ENCODE measurements around the gene TOP1.

TOP1 gene

GRCh38 chr20:41148942-41149341 lies 120.3 kb downstream of the TOP1 start:
- DNase-seq = no peak

DNA sequence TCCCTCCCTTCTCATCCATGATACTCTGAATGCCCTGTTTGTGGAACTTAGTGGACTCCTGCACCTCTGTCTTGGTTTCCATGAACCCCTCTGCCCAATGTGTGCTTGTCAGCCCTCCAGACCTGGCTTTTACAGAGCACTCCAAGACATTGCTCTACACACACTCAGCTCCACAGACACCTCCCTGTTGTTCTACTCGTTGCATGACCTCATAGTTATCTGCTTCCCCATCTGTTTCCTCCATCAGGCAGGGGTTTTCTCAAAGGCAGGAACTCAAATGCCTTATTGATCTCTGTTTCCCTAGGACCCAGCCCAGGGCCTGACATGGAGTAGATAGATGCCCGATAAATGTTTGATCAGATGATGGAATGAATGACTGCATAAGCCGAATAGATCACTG lies 122.0 kb downstream of the TOP1 start:
- DNase-seq = peak; percentile 41

DNA sequence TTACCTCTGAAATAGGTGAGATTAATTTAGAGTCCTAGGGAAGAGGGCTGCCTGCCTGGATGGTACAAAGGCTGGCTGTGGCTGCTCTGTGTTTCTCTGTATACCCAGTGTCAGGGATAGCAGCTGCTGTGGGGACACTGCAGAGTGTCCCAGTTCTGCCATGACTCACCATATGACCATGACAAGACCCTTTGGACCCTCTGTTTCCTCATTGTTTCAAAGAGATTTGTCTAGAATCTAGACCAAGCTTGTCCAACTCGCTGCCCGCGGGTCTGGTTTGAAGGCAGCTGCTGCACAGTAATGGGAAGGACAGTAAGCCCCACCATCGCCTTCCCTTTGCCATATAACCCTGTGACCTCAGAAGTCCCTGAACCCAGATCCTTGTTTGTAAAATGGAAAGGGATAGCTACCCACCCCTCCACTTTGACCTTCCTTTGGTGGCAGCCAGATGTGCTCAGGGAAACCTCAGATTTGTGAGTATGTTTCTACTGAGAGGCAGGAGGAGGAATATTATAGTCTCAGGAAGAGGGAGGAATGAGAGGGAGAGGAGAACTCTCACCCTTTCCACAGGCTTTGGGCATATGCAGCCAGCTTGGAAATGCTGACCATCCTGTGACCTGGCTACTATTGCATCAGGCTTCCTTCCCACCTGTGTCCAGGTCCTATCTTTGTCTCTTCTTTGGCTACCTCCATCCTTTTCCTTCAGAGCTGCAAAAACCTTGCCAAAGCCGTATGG lies 122.7 kb downstream of the TOP1 start:
- DNase-seq = peak; percentile 30

DNA sequence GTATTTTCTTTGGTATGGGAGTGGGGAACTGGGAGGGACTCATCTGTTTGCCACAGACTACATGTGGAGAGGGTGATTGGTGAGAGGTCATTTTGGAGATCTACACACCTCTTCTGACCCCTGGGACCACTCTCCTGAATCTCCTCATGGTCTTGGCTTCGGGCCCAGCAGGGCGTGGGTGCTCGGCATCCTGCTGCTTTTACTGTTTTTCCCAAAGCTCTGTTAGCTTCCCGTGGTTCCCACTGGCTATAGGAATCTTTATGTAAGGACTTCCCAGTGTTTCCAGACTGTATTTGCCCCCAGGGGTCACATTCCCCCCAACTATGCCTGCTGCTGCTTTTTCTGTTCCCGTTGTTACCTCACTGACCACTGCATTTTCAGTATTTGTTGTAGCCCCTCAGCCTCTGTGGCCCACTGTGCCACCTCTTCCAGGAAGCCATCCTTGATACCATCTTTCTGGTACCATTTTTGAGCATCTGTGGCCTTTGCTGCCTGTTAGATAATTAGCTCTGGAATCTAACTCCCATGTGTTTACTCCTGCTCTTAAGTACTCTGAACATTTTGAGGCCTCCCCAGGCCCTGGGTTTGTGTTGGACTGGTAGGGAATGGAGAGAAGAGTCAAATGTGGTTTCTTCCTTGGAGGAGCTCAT lies 123.6 kb downstream of the TOP1 start:
- DNase-seq = no peak

- no peak for DNase-seq
Measured at GRCh38 chr20:41154436-41155176, 126.0 kb downstream of the TOP1 start.

DNA sequence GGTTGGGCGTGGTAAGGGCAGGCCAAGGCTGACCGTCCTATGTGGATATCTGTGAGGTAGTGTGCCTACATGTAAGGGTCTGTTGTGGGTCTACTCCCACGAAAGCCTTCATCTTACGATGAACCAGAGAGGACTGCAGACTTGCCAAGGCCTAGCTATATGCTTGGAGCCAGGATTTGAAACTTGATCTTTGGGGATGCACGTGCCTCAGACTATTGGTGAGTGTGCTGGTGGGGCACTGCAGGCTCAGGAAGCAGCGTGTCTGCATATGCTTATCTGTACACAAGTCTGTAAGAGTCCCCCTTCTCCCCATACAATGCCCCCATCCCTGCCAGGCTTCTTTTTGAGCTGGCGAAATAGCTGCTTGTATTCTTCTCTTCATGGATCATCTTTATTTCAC lies 126.6 kb downstream of the TOP1 start:
- no peak for DNase-seq

- no peak for DNase-seq
Measured at GRCh38 chr20:41158082-41158625, 129.5 kb downstream of the TOP1 start.

GRCh38 chr20:41159547-41159946 lies 130.9 kb downstream of the TOP1 start:
- DNase-seq = no peak

DNA sequence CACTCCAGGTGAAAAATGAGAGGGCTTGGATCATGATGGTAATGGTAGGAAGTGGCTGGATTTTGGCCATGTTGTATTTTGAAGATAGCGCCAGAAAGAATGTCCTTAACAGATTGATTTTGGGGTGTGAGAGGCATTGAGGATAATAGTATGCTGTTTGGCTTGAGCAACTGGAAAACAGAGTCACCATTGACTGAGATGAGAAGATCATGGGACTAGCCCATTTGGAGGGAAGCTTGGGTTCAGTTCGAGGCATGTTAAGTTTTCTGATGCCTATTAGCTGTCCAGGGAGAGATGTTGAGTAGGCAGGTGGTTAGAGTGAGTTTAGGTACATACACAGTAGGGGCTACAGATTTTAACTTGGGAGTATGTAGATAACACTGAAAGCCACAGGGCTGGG lies 132.1 kb downstream of the TOP1 start:
- DNase-seq = no peak

DNA sequence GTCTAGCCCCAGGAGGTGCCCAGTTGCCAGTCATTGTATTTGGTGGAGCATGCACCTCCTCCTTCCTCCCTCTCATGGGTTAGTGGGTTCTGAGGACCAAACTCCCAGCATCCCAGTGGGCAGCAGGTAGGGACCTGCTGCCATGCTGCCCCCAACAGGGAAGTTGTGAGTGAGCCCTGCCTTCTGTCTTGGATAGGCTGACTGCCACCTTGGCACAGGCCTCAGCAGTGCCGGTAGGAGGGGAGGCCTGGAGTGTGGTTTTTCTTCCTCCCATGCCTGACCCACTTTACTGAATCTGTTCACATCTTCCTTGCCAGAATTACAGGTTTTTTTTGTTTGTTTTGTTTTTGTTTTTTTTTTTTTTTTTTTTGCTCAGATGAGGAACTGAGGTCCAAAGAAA lies 133.3 kb downstream of the TOP1 start:
- DNase-seq = no peak

DNA sequence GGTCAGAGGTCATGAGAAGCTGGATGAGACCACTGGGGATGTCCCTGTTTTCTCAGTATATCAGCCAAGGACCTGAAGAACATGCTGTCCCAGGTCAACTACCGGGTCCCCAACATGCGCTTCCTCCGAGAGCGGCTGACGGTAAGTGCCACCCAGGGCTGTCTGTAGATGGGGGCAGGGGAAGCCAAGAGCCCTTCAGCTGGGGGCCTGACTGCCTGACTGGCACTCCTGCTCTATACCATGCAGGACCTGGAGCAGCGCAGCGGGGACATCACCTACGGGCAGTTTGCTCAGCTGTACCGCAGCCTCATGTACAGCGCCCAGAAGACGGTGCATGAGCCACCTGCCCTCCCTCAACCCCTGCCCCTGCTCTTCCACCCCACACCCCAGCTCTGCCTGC lies 133.8 kb downstream of the TOP1 start:
- DNase-seq = no peak

- no peak for DNase-seq
Measured at GRCh38 chr20:41163821-41164220, 135.2 kb downstream of the TOP1 start.

DNA sequence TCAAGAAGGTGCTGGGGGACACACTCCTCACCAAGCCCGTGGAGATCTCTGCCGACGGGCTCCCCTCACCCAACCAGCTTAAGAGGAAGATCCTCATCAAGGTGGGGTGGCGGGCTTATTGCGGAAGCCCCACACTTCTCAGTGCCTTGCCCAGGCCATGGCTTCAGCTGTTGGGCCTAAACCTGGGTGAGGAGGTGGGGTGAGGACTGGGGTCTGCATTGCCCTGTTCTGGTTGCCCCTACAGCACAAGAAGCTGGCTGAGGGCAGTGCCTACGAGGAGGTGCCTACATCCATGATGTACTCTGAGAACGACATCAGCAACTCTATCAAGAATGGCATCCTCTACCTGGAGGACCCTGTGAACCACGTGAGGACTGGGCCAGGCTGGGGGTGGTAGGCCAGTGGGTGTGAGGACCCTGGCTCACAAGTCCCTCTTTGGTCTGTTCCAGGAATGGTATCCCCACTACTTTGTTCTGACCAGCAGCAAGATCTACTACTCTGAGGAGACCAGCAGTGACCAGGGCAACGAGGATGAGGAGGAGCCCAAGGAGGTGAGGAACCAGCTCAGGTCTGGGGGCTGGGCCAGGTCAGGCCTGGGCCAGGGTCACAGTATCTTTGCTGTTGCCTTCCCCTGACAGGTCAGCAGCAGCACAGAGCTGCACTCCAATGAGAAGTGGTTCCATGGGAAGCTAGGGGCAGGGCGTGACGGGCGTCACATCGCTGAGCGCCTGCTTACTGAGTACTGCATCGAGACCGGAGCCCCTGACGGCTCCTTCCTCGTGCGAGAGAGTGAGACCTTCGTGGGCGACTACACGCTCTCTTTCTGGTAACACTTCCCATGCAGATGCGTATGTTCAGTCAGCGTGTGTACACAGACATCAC lies 136.6 kb downstream of the TOP1 start:
- no peak for DNase-seq

- no peak for DNase-seq
Measured at GRCh38 chr20:41166201-41167117, 137.8 kb downstream of the TOP1 start.

GRCh38 chr20:41167118-41167470 lies 138.5 kb downstream of the TOP1 start:
- no peak for DNase-seq

- no peak for DNase-seq
Measured at GRCh38 chr20:41167481-41168253, 139.0 kb downstream of the TOP1 start.

GRCh38 chr20:41168281-41169161 lies 139.9 kb downstream of the TOP1 start:
- no peak for DNase-seq

- DNase-seq = no peak
Measured at GRCh38 chr20:41169162-41169690, 140.6 kb downstream of the TOP1 start.

- DNase-seq = no peak
Measured at GRCh38 chr20:41169791-41170351, 141.2 kb downstream of the TOP1 start.
